GM12891 (cell line): ENCODE results near the gene TPST1.

Experiments used
- PAX5 ChIP-seq: IDR thresholded peaks from 2 replicates; pipeline ENCODE4 v1.6.1; 2011; ENCODE audit warnings: low read length, moderate library complexity, mild to moderate bottlenecking; ENCODE audit not compliant: insufficient read depth, severe bottlenecking
- POLR2A ChIP-seq: IDR thresholded peaks from 2 replicates; pipeline ENCODE4 v1.6.1; 2011; ENCODE audit warnings: low read depth, low read length, control low read depth
- POLR2AphosphoS5 ChIP-seq: IDR thresholded peaks from 2 replicates; pipeline ENCODE4 v1.6.1; 2011; ENCODE audit warnings: low read depth, low read length, control low read depth
- POU2F2 ChIP-seq: IDR thresholded peaks from 2 replicates; pipeline ENCODE4 v1.6.1; 2011; ENCODE audit warnings: low read depth, mild to moderate bottlenecking, control low read depth, low read length, moderate library complexity
- SPI1 ChIP-seq: IDR thresholded peaks from 2 replicates; pipeline ENCODE4 v1.6.1; 2011; ENCODE audit warnings: low read depth, low read length, control low read depth
- TAF1 ChIP-seq: IDR thresholded peaks from 2 replicates; pipeline ENCODE4 v1.6.1; 2011; ENCODE audit warnings: low read depth, low read length, control low read depth

GRCh38 chr7:66297579-66297978, 92.4 kb downstream of the TPST1 start:
- TF ChIP-seq POLR2A = no peak
- TF ChIP-seq TAF1 = no peak
- no peak for TF ChIP-seq POLR2AphosphoS5
- no peak for TF ChIP-seq SPI1
- TF ChIP-seq POU2F2 = no peak
- no peak for TF ChIP-seq PAX5
